ENCODE results near the gene NT5E.
"Not testable (repeated sequence)": the region's sequence is repeated elsewhere in the genome, so short reads cannot be mapped to it uniquely, and the experiment has no call there.

NT5E gene
- total RNA-seq: 9.8 to 17.2 (median 12.0) reads per million in 4 donors

- peak in 3 of 5 donors; percentile 15 to 49 (median 18) for DNase-seq
Measured at GRCh38 chr6:85449818-85450759, at the start of gene NT5E. TSS of gene NT5E (plus strand) at chr6:85450083. CDS start at chr6:85450140, 57 bp downstream.

DNA sequence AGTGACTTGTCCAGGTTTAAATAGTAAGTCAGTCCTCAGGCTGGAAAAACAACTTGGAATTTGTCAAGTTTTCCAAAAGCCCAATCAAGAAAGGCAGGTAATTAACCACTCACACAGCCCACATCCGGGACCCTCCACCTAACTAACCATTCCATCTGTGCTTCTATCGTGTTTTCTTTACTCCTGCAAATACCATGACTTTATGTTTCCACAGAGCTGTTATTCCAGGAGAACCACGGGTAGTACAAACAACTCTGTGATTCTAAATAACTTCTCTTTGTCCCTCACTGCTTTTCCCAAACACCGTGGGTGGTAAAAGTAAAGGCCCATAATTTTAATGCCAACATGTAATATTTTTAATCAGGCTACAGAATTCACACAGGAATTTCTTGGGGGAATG is 49.6 kb upstream of the NT5E start:
- DNase-seq: no peak

DNA sequence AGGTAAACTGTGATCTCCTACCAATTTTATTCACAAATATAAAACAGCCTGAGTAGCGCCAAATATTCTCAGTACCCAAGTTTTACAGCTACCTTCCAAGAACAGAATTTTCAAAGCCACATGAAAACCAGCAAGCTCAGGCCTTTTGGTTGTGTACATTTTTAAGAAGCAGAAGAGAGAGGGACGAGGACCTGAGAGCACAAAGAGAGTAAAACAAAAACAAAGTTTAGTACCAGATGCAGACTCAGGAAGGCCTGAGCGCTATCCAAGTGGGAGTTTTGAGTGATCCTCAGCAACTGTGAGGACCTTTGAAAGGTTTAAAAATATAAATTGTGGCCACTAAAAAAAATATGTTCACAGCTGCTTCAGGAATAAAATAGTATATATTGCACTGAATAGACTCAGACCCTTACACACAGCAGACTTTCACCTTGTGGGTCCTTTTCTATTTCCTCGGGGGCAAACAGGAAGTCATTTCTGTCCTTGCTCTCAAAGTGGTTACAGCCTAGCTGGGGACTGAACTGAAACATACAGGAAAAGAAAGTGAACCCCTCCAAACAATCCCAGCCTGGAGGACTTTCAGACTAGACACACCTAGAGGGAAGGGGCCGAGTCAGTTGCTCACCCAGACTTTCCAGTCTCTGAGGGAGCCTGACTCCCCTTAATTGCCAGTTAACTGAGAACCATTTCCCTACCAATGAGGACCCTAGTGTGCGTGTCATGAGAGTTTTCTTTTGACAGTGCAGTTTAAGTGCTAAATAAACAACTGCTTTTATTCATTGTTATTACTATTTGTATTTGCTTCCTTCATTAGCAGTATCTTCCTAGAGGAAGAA is 48.5 kb upstream of the NT5E start:
- no peak for DNase-seq

DNA sequence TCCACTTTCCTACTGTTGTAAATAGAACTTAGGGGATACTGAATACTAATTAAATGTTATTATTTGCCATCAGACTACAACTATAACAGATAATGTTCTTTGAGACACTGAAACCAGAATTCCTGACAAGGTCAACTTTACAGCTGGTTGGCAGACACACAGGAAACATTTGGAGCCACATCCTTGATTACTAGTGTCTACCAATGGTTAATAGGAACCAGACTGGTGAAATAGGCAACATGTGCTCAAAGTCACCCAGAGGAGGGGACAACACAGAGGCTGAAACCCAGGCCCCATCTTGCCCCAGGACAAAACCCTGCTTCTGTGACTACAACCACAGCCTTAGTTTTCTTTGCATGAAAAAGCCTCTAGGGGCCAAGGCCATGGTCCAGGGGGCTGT is 47.8 kb upstream of the NT5E start:
- DNase-seq: no peak

GRCh38 chr6:85402922-85403321 is 47.0 kb upstream of the NT5E start:
- DNase-seq: no peak

DNA sequence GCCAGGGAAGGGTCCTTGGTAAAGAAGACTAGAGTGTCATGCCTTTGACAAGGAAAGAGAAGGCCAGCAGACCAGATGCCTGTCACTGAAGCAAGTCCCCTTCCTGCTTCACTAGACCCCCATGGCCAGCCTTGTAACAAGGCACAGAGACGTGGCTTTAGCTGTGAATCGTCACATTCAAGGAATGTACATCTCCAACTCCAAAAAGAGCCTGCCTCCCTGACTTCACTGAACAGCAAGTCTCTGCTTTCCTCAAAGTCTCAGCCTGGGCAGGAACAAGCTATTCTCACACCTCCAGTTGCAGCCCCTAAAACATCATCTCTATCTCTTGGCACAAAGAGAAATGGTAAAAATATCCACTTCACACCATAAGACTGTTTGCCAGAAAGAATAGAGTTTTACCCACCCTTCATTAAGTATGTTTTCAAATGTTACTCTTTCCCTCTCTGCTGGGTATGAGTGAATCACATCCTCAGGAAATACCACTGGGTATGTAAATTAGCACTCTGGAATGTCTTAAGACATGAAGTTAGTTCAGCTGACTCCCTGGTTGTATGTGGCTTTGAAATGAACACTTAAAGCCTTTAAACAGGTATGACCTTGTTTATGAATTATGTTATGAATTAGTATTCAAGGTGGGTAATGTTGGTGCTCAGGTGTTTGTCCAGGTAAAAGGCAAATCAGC is 46.4 kb upstream of the NT5E start:
- DNase-seq: no peak

DNA sequence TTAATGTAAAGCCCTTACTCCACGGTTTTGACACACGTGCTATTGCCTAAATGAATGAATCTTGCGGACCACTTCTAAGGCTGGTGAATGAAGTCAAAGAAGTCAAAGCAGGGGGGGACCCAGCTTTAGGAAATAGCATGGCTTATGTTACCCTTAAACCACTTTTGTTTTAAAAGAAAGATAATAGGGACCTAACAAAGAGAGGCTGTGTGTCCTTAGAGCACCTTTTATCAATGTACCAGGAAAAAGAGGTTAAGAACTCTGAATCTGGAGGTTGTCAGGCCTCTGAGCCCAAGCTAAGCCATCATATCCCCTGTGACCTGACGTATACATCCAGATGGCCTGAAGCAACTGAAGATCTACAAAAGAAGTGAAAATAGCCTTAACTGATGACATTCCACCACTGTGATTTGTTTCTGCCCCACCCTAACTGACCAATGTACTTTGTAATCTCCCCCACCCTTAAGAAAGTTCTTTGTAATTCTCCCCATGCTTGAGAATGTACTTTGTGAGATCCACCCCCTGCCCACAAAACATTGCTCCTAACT is 45.8 kb upstream of the NT5E start:
- DNase-seq: not testable (repeated sequence)

- DNase-seq: no peak
Measured at GRCh38 chr6:85404564-85405174, 45.2 kb upstream of the NT5E start.

GRCh38 chr6:85405175-85405852 is 44.6 kb upstream of the NT5E start:
- DNase-seq: no peak

GRCh38 chr6:85405853-85406198 is 44.1 kb upstream of the NT5E start:
- DNase-seq: no peak

GRCh38 chr6:85406641-85407075 is 43.2 kb upstream of the NT5E start:
- no peak for DNase-seq

GRCh38 chr6:85408039-85408438 is 41.8 kb upstream of the NT5E start:
- DNase-seq: no peak

DNA sequence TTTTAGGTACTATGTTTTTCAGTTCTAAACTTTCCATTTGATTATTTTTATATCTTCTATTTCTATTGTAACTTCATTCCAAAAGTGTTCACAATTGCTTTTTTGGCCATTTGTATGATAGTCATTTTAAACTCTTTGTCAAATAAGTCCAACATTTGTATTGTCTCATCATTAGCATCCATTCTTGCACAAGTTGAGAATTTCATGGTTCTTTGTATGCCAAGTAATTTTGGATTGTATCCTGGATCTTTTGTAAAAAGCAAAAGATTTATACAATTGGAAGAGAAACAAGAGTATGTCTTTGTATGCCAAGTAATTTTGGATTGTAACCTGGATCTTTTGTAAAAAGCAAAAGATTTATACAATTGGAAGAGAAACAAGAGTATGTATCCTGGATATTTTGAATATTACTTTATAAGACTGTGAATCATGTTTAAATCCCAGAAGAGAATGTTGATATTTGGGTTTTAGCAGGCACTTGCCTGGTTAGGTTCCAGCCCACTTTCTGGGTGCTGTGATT is 36.9 kb upstream of the NT5E start:
- no peak for DNase-seq

- no peak for DNase-seq
Measured at GRCh38 chr6:85416049-85416448, 33.8 kb upstream of the NT5E start.

- DNase-seq: no peak
Measured at GRCh38 chr6:85416766-85417165, 33.1 kb upstream of the NT5E start.

DNA sequence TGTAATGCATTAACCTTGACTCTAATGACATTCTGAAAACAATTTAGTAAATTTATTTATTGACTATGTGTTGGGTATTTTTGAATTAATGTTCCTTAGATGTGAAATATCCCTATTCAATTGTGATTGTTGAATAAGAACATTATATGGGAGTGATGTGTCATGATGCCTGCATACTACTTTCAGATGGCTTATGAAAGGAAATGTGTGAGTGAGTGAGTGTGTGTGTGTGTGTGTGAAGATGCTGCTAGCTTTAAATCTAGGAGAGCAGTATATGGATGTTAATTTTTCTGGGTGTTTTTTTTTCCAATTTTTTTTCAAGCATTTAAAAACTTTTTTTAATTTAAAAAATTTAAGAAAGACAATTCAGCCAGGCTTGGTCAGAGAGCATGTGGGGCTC is 32.5 kb upstream of the NT5E start:
- no peak for DNase-seq

GRCh38 chr6:85418059-85418458 is 31.8 kb upstream of the NT5E start:
- DNase-seq: no peak

DNA sequence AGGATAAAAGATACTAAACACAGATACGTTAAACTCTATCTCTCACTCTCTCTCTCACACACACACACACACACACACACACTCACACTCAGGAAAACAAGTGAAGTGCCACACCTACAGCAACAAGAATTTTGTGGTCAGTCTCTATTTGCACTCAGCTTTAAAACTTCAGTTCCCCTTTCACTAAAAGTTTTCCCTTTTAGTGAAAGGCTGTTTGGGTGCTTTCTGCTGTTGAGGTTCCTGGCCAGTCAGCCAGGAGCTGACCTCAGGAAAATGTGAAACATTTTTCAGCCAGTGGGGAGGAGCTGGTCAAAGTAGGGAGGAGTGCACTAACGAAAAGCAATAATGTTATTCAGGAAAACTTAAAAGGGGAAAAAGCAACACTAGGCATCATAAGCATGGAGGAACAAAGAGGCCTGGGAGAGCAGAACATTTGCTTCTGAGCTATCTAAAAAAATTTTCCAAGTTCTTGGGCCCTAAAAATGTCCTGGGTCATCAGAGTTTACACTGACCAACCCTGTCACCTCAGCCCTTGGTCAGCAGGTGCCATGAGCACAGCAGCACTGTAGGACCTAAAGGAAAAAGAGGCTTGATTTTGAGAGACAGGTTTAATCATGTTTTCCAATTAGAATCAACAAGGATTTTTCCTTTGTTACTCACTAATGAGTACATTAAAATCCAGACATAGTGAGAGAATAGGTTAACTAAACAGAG is 30.7 kb upstream of the NT5E start:
- no peak for DNase-seq

DNA sequence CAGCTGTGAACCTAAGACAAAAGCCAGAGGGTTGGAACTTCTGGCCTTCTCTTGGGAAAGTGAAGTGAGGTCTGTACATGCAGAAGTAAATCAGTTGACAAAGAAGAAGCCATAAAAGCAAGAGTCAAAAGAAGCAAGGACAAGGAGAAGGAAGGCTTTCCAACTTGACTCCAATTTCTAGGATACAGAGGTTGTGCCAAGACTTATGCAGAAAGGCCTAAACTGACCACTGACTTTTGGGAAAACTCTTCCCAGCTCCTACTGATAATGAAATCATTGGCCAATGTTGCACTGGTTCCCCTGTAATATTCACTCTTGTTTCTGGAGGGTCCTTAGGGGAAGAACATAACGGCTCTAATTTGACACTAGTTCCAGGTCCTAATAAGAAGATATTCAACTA is 29.3 kb upstream of the NT5E start:
- DNase-seq: no peak

DNA sequence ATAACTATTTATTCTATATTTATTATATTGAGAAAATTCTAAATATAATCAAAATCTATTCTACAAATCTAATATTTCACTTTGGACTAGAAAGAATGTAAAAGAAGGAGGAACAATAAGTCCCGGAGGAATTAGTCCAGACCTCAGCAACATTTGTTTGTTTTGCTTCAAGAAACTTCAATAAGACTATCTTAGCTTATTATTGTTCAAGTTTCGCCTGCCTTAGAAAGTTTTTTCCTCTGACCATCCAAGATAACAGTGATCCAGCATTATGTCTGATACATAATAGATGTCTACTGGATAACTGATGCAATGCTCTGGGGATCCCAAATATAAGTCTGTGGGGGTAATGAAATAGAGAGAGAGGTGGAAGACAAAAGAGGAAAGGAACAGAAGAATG is 28.7 kb upstream of the NT5E start:
- DNase-seq: no peak

- DNase-seq: no peak
Measured at GRCh38 chr6:85421972-85422371, 27.9 kb upstream of the NT5E start.
